Thymus (tissue), 14 donors: ENCODE results near the gene SKA3. TPM values are rescaled to one million over a fixed set of nuclear protein-coding genes. Genes with fewer than 3 reads are reported as not detected.
A peak's percentile ranks its signal among the peaks of the same experiment; 100 is the strongest.
"Not testable (repeated sequence)": the region's sequence is repeated elsewhere in the genome, so short reads cannot be mapped to it uniquely, and the experiment has no call there.

Experiments used
- DNase-seq, 9 donors: peaks; one replicate each; pipeline ENCODE4 v3.0.0-alpha.2; 2013; ENCODE audit warnings: low spot score in 9 of 9, low read depth in 6 of 9, missing footprints in 1 of 9
- H3K27ac ChIP-seq, 2 donors: one replicate each; pipeline ENCODE4 v1.5.1; 2013; ENCODE audit warnings: control low read depth in 1 of 2, low read depth in 1 of 2, low read length in 1 of 2, mild to moderate bottlenecking in 1 of 2, moderate library complexity in 1 of 2
- H3K27me3 ChIP-seq, 2 donors: one replicate each; pipeline ENCODE4 v1.5.1; 2013; ENCODE audit warnings: low read length in 1 of 2; ENCODE audit not compliant: control insufficient read depth in 2 of 2, insufficient read depth in 1 of 2
- H3K36me3 ChIP-seq, 2 donors: one replicate each; pipeline ENCODE4 v1.5.1; 2013; ENCODE audit warnings: low read length in 1 of 2, mild to moderate bottlenecking in 1 of 2, moderate library complexity in 1 of 2; ENCODE audit not compliant: control insufficient read depth in 2 of 2, insufficient read depth in 2 of 2
- H3K4me1 ChIP-seq, 2 donors: one replicate each; pipeline ENCODE4 v1.5.1; 2013; ENCODE audit warnings: low read length in 2 of 2; ENCODE audit not compliant: control insufficient read depth in 2 of 2, insufficient read depth in 2 of 2
- H3K4me3 ChIP-seq, 2 donors: one replicate each; pipeline ENCODE4 v1.5.1; 2013; ENCODE audit warnings: low read length in 2 of 2, control low read depth in 1 of 2, mild to moderate bottlenecking in 1 of 2
- H3K9me3 ChIP-seq, 2 donors: one replicate each; pipeline ENCODE4 v1.5.1; 2013; ENCODE audit warnings: low read length in 1 of 2, mild to moderate bottlenecking in 1 of 2; ENCODE audit not compliant: control insufficient read depth in 2 of 2, insufficient read depth in 1 of 2
- WGBS: extraction: QIAGEN DNeasy Blood & Tissue Kit; methylation state at CpG from one replicate; pipeline ENCODE4 v1.1.7; 2013; 5-methylcytosine and 5-hydroxymethylcytosine counted together
- long read RNA-seq, 10 donors: transcript quantifications; one replicate each; lab custom pipeline, GENCODE V29; 2026
- polyA plus RNA-seq: library from polyadenylated mRNA; stranded (reverse); fragments of 200-250 nt; gene quantifications from one replicate; pipeline ENCODE4 v1.2.3, GENCODE V29; 2013
- total RNA-seq: library from RNA; stranded (reverse); fragments of 120-200 nt; gene quantifications from one replicate; pipeline ENCODE4 v1.2.4, GENCODE V29; 2013
- donor health status: healthy.

The SKA3 gene
- total RNA-seq (35.1 TPM), polyA plus RNA-seq (1.5 TPM)
- long read RNA-seq, donor 1: 0 reads
- long read RNA-seq, donor 2: 0 reads
- long read RNA-seq, donor 3, partial matches to known transcripts: 13 of 19 reads
- long read RNA-seq, donor 3, other reads (novel, unspliced or antisense): 0 of 19 reads
- long read RNA-seq, donor 4, partial matches to known transcripts: 0 of 2 reads
- long read RNA-seq, donor 4, other reads (novel, unspliced or antisense): 0 of 2 reads
- long read RNA-seq, donor 5, partial matches to known transcripts: 16 of 22 reads
- long read RNA-seq, donor 5, other reads (novel, unspliced or antisense): 0 of 22 reads
- long read RNA-seq, donor 6, partial matches to known transcripts: 5 of 8 reads
- long read RNA-seq, donor 6, other reads (novel, unspliced or antisense): 0 of 8 reads
- long read RNA-seq, donor 7, partial matches to known transcripts: 7 of 13 reads
- long read RNA-seq, donor 7, other reads (novel, unspliced or antisense): 0 of 13 reads
- long read RNA-seq, donor 8, partial matches to known transcripts: 7 of 9 reads
- long read RNA-seq, donor 8, other reads (novel, unspliced or antisense): 0 of 9 reads
- long read RNA-seq, donor 9, partial matches to known transcripts: 0 of 8 reads
- long read RNA-seq, donor 9, other reads (novel, unspliced or antisense): 0 of 8 reads
- long read RNA-seq, donor 10: 0 reads

DNA sequence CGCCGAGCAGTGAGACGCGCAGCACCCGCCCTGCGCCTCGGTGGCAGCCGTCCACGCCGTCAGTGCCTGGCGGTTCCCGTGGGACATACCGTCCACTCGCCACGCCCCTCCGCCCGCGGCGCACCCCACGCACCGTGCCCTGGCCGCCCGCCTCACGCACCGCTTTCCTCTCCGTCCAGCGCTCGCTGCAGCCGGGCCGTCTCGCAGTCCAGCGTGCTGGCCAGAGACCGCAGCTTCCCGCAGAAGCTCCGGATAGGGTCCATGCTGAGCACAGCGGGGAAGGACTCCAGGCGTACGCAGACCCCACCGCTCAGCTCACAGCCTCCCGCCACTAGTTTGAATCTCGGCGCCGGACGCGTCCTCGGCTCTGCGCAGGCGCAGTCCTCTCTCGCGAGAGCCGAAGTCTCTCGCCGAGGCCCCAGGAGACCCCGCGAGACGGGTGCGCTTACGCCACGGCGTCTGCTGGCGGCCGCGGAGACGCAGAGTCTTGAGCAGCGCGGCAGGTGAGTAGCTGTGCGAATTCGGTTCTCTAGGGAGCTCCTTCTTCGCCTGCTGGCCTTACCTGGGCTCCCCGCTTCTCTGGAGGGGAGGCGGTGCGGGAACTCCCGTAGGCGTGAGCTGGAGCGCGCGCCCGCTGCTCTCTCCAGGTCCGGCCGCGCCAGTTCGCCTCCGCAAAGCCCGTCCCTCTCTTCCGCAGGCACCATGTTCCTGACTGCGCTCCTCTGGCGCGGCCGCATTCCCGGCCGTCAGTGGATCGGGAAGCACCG, at the start of gene SKA3, which contains the start of gene MRPL57:
SKA3 (minus strand) TSS at position 338 of the 767 bp plus-strand sequence; CDS start at position 263, 75 bp downstream.
MRPL57 (plus strand) TSS at position 444 of the 767 bp plus-strand sequence; CDS start at position 703, 259 bp downstream.
- Histone ChIP-seq H3K9me3 (peaks cover 0 to 3% of the 10 kb centered on the region in 2 donors), H3K36me3 (peaks cover 4% of the 10 kb centered on the region in 2 donors), H3K27ac (peak within 1 kb of the TSS; percentile 94 to 96), H3K27me3 (no peaks in the 10 kb centered on the region), H3K4me1 (peaks cover 6 to 9% of the 10 kb centered on the region in 2 donors), H3K4me3 (peak within 1 kb of the TSS; percentile 78 to 93)
- peak; percentile 76 to 97 (median 91) for DNase-seq
- WGBS: under 1% methylated on average over 93 of the region's 93 CpGs

DNA sequence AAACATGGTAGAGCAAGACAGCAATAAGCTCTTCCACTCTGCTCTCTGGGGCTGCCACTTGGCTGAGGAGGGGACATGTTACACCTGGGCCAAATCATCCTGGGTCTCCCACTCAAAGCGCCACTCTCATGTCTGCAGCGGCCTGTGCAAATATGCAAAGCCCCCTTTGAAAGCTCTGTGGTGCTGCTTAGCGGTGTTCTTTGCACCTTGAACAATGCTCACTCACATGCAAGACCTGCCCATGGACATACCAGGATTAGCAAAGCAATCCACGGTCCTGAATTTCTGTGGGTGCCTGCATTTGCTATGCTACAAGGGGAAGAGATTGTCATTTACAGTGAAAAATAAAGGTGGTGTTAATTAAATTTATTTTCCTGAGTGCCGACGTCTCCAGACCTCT, 48.7 kb upstream of the SKA3 start:
- H3K36me3 ChIP-seq: no peaks in the 10 kb centered on the region
- H3K9me3 ChIP-seq: peaks cover 0 to 8% of the 10 kb centered on the region in 2 donors
- no peak overlapping the region for H3K4me3 ChIP-seq
- WGBS: 96% methylated on average over 6 of the region's 6 CpGs
- H3K27ac ChIP-seq: no peak overlapping the region
- no peaks in the 10 kb centered on the region for H3K27me3 ChIP-seq
- H3K4me1 ChIP-seq: peaks cover 11 to 16% of the 10 kb centered on the region in 2 donors
- DNase-seq: no peak

DNA sequence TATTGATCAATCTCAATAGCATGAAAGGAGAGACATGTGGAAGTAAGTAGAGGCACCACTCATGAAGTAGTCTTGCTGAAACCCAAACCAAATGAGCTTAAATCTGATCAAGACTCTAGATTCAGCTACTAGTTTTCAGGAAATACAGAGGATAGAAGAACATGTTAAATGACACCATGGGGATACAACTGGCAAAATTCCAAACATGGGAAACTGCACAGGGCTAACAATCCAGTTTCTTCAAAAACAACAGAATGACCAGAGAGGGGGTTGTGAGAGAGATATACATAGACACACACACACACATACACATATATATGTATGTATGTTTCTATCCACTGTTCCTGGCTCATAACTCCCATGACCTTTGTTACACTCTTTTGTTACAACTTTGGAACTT, 44.9 kb upstream of the SKA3 start:
- no peaks in the 10 kb centered on the region for H3K36me3 ChIP-seq
- no peak overlapping the region for H3K4me3 ChIP-seq
- no peak overlapping the region for H3K27ac ChIP-seq
- no peak for DNase-seq
- peaks cover 0 to 8% of the 10 kb centered on the region in 2 donors for H3K9me3 ChIP-seq
- peaks cover 13 to 30% of the 10 kb centered on the region in 2 donors for H3K4me1 ChIP-seq
- no peaks in the 10 kb centered on the region for H3K27me3 ChIP-seq

DNA sequence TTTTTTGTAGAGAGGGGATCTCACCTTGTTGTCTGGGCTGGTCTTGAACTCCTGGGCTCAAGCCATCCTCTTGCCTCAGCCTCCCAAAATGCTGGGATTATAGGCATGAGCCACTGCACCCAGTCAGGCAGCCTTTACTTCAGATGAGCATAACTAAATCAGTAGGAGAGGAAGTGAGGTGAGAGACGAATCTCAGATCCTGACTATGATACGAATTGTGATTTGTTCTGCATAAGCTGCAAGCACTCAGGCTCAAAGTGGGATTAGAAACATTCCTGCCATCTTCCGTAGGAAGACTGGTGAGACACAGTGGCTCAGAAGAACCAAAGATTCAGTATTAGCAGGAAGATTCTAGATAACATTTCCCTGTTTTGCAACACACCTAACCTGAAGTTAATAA, 43.4 kb upstream of the SKA3 start:
- not testable (repeated sequence) for H3K36me3 ChIP-seq, H3K4me3 ChIP-seq, DNase-seq, H3K9me3 ChIP-seq, H3K27me3 ChIP-seq
- WGBS: 38% methylated on average over 3 of the region's 3 CpGs
- peak overlapping the region in 1 of 2 donors; percentile 71 for H3K27ac ChIP-seq
- peaks cover 13 to 32% of the 10 kb centered on the region in 2 donors for H3K4me1 ChIP-seq

DNA sequence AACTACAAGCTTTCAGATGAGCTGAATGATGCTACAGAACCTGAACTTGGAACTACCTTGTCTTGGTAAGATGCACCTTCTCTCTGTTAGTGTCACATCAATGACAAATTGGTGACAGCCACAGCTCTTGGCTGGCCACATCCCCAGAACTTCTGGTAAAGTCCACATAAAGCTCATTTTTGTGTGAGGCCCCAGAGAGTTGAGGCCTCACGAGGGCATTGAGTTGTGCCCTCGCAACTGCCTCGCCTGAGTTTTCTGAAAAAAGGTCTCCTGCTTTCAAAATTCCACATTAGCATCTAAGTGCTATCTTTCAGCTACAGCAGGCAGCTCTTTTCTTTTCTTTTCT, 42.7 kb upstream of the SKA3 start:
- H3K27me3 ChIP-seq: no peaks in the 10 kb centered on the region
- DNase-seq: no peak
- peak overlapping the region; percentile 25 to 71 for H3K27ac ChIP-seq
- 9% methylated on average over 3 of the region's 3 CpGs for WGBS
- no peak overlapping the region for H3K4me3 ChIP-seq
- peaks cover 13 to 32% of the 10 kb centered on the region in 2 donors for H3K4me1 ChIP-seq
- peaks cover 0 to 8% of the 10 kb centered on the region in 2 donors for H3K9me3 ChIP-seq
- H3K36me3 ChIP-seq: no peaks in the 10 kb centered on the region

DNA sequence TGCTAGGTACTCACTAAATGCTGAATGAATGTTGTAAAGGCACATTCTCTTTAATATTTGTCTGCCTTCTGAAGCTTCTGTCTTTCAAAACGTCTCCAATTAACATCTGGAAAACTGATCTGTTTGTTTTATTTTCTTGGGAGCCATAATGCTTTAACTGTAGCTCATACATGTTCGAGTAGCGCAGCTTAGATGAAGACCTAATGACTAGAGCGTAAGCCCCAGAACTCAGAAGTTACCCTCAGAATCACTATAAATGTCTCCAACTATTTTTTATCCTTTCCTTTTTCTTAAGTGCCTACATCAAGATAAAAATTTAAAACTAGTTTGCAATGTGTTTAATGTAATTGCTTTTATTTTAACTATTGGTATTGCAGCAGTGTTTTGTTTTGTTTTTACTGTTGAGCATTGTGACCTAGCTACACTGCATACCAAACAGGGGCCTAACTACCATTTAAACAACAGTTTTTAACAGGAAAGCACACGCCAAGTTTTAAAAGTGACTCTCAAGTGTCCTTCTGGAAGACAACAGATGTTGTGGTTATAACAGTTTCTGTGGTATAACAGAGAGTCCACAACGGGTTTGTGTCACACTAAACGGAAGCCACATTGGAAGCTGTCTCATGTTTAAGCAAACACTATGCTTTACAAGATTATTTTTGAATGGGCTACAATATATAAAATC, 42.1 kb upstream of the SKA3 start:
- Histone ChIP-seq H3K4me1 (peaks cover 13 to 32% of the 10 kb centered on the region in 2 donors), H3K27me3 (no peaks in the 10 kb centered on the region), H3K9me3 (peaks cover 0 to 8% of the 10 kb centered on the region in 2 donors), H3K4me3 (no peak overlapping the region), H3K36me3 (no peaks in the 10 kb centered on the region), H3K27ac (peak overlapping the region; percentile 25 to 71)
- 18% methylated on average over 7 of the region's 7 CpGs for WGBS
- DNase-seq: peak in 5 of 9 donors; percentile 37 to 80 (median 47)

DNA sequence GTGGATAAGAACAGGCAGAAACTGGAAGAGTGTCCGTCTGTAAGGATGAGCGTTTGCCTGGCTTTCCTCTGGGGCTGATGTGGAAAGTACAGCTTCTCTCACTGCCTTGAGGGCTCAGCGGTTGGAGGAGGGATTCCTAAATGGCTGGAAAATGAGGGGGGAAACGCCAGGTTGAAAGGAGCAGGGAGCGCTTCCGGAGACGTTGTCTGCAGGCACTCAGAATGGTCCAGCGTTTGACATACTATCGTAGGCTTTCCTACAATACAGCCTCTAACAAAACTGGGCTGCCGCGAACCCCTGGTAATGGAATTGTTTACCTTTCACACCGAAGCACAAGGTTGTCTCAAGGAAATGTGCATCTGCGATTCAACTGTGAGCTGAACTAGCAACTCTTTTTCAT, 40.0 kb upstream of the SKA3 start:
- no peaks in the 10 kb centered on the region for H3K27me3 ChIP-seq
- DNase-seq: no peak
- peaks cover 0 to 7% of the 10 kb centered on the region in 2 donors for H3K9me3 ChIP-seq
- H3K4me1 ChIP-seq: peaks cover 13 to 32% of the 10 kb centered on the region in 2 donors
- peak overlapping the region in 1 of 2 donors; percentile 45 for H3K27ac ChIP-seq
- WGBS: 78% methylated on average over 13 of the region's 13 CpGs
- no peaks in the 10 kb centered on the region for H3K36me3 ChIP-seq
- H3K4me3 ChIP-seq: no peak overlapping the region

GRCh38 chr13:21215419-21215818, 39.1 kb upstream of the SKA3 start:
- 95% methylated on average over 6 of the region's 6 CpGs for WGBS
- not testable (repeated sequence) for H3K27ac ChIP-seq, H3K9me3 ChIP-seq, H3K4me3 ChIP-seq, DNase-seq, H3K27me3 ChIP-seq, H3K36me3 ChIP-seq
- peaks cover 12 to 29% of the 10 kb centered on the region in 2 donors for H3K4me1 ChIP-seq
